H9 (cell line): ENCODE data around the gene HYAL3. TPM values are rescaled to one million over a fixed set of nuclear protein-coding genes. Genes with fewer than 3 reads are reported as not detected.

Experiments used
- DNase-seq: peaks from one replicate; pipeline ENCODE4 v3.0.0-alpha.2; 2017
- H2AFZ ChIP-seq: one replicate; pipeline ENCODE4 v1.6.1; 2013; ENCODE audit warnings: mild to moderate bottlenecking, low read length, control low read depth, moderate library complexity
- H2AK5ac ChIP-seq: 2 replicates; pipeline ENCODE4 v1.6.1; 2013; ENCODE audit warnings: low read length, control low read depth, mixed read lengths; ENCODE audit not compliant: insufficient read length
- H2BK120ac ChIP-seq: one replicate; pipeline ENCODE4 v1.6.1; 2013; ENCODE audit warnings: low read depth, mild to moderate bottlenecking, low read length, control low read depth, inconsistent platforms; ENCODE audit not compliant: poor library complexity, severe bottlenecking
- H2BK12ac ChIP-seq: 2 replicates; pipeline ENCODE4 v1.6.1; 2013; ENCODE audit warnings: low read length, control low read depth, mixed read lengths, low read depth; ENCODE audit not compliant: insufficient read length
- H2BK15ac ChIP-seq: 2 replicates; pipeline ENCODE4 v1.6.1; 2013; ENCODE audit warnings: low read depth, low read length, control low read depth
- H2BK20ac ChIP-seq: one replicate; pipeline ENCODE4 v1.6.1; 2013; ENCODE audit warnings: low read depth, mild to moderate bottlenecking, low read length, control low read depth, inconsistent platforms; ENCODE audit not compliant: poor library complexity, severe bottlenecking
- H2BK5ac ChIP-seq: 2 replicates; pipeline ENCODE4 v1.6.1; 2013; ENCODE audit warnings: low read length, control low read depth, mixed read lengths; ENCODE audit not compliant: insufficient read length
- H3K14ac ChIP-seq: 2 replicates; pipeline ENCODE4 v1.6.1; 2013; ENCODE audit warnings: low read length, control low read depth; ENCODE audit not compliant: insufficient read depth
- H3K18ac ChIP-seq: 2 replicates; pipeline ENCODE4 v1.6.1; 2013; ENCODE audit warnings: low read depth, mild to moderate bottlenecking, mixed read lengths, low read length, control low read depth; ENCODE audit not compliant: insufficient read length
- H3K23ac ChIP-seq: 2 replicates; pipeline ENCODE4 v1.6.1; 2013; ENCODE audit warnings: low read length, control low read depth, mixed read lengths, low read depth; ENCODE audit not compliant: insufficient read length
- H3K23me2 ChIP-seq: 2 replicates; pipeline ENCODE4 v1.6.1; 2013; ENCODE audit warnings: low read depth, mild to moderate bottlenecking, mixed read lengths, low read length, control low read depth; ENCODE audit not compliant: insufficient read length, poor library complexity, severe bottlenecking
- H3K27ac ChIP-seq: 2 replicates; pipeline ENCODE4 v1.5.1; 2013; ENCODE audit warnings: low read length, control low read depth, mixed read lengths, low read depth; ENCODE audit not compliant: insufficient read length
- H3K27me3 ChIP-seq: 2 replicates; pipeline ENCODE4 v1.6.1; 2013; ENCODE audit warnings: low read length, control low read depth, inconsistent platforms; ENCODE audit not compliant: insufficient read depth
- H3K4ac ChIP-seq: 2 replicates; pipeline ENCODE4 v1.6.1; 2013; ENCODE audit warnings: low read depth, mild to moderate bottlenecking, control low read depth, inconsistent platforms, low read length, moderate library complexity
- H3K4me1 ChIP-seq: 2 replicates; pipeline ENCODE4 v1.6.1; 2013; ENCODE audit warnings: low read length, control low read depth, inconsistent platforms; ENCODE audit not compliant: insufficient read depth
- H3K4me2 ChIP-seq: 2 replicates; pipeline ENCODE4 v1.6.1; 2013; ENCODE audit warnings: low read length, control low read depth, mixed read lengths; ENCODE audit not compliant: insufficient read length, insufficient read depth
- H3K56ac ChIP-seq: 2 replicates; pipeline ENCODE4 v1.6.1; 2013; ENCODE audit warnings: low read depth, mild to moderate bottlenecking, mixed read lengths, low read length, control low read depth; ENCODE audit not compliant: insufficient read length
- H3K79me1 ChIP-seq: 2 replicates; pipeline ENCODE4 v1.6.1; 2013; ENCODE audit warnings: low read depth, mild to moderate bottlenecking, moderate library complexity, low read length, control low read depth, inconsistent platforms; ENCODE audit not compliant: insufficient read depth, poor library complexity, severe bottlenecking
- H3K79me2 ChIP-seq: 2 replicates; pipeline ENCODE4 v1.6.1; 2013; ENCODE audit warnings: low read length, control low read depth, inconsistent platforms; ENCODE audit not compliant: insufficient read depth
- H3K9ac ChIP-seq: 2 replicates; pipeline ENCODE4 v1.6.1; 2013; ENCODE audit warnings: low read length, control low read depth, mixed read lengths; ENCODE audit not compliant: insufficient read length; ENCODE audit errors: extremely low read depth
- H3K9me3 ChIP-seq: one replicate; pipeline ENCODE4 v1.6.1; 2013; ENCODE audit warnings: low read depth, low read length, inconsistent platforms; ENCODE audit not compliant: control insufficient read depth
- H3T11ph ChIP-seq: one replicate; pipeline ENCODE4 v1.6.1; 2013; ENCODE audit warnings: mild to moderate bottlenecking, low read length, control low read depth, inconsistent platforms
- H4K20me1 ChIP-seq: one replicate; pipeline ENCODE4 v1.6.1; 2013; ENCODE audit not compliant: control insufficient read depth, insufficient read length, insufficient read depth
- H4K5ac ChIP-seq: 2 replicates; pipeline ENCODE4 v1.6.1; 2013; ENCODE audit warnings: low read depth, mild to moderate bottlenecking, mixed read lengths, low read length, control low read depth; ENCODE audit not compliant: insufficient read length
- H4K8ac ChIP-seq: replicated peaks from 2 replicates; pipeline ENCODE4 v1.6.1; 2013; ENCODE audit warnings: low read length, control low read depth, mixed read lengths, low read depth; ENCODE audit not compliant: insufficient read length
- H4K91ac ChIP-seq: 2 replicates; pipeline ENCODE4 v1.6.1; 2013; ENCODE audit warnings: low read depth, mild to moderate bottlenecking, moderate library complexity, mixed read lengths, low read length, control low read depth; ENCODE audit not compliant: insufficient read length
- H3K27ac Mint-ChIP-seq, 3 experiments: 2 replicates in 2 of 3; 3 replicates in 1 of 3; pipeline ENCODE4 v1.8.0; 2020 to 2021; ENCODE audit warnings: mixed read lengths in 3 of 3, mild to moderate bottlenecking in 1 of 3, moderate library complexity in 1 of 3
- H3K27me3 Mint-ChIP-seq: 2 replicates; pipeline ENCODE4 v1.8.0; 2021; ENCODE audit warnings: low read depth, mild to moderate bottlenecking, moderate library complexity, mixed read lengths
- H3K36me3 Mint-ChIP-seq, 3 experiments: 2 replicates in 2 of 3; 3 replicates in 1 of 3; pipeline ENCODE4 v1.8.0; 2020 to 2021; ENCODE audit warnings: low read depth in 3 of 3, mixed read lengths in 3 of 3; ENCODE audit not compliant: insufficient read depth in 1 of 3
- H3K4me1 Mint-ChIP-seq, 2 experiments: 2 replicates each; pipeline ENCODE4 v1.8.0; 2020; ENCODE audit warnings: mixed read lengths in 2 of 2
- H3K4me3 Mint-ChIP-seq, 2 experiments: 2 replicates in 1 of 2; 3 replicates in 1 of 2; pipeline ENCODE4 v1.8.0; 2020 to 2021; ENCODE audit warnings: mild to moderate bottlenecking in 2 of 2, mixed read lengths in 2 of 2, moderate library complexity in 1 of 2
- H3K9me3 Mint-ChIP-seq, 2 experiments: 2 replicates in 1 of 2; 3 replicates in 1 of 2; pipeline ENCODE4 v1.8.0; 2020; ENCODE audit warnings: mild to moderate bottlenecking in 2 of 2, mixed read lengths in 2 of 2, moderate library complexity in 1 of 2
- WGBS: extraction: QIAGEN DNeasy Blood & Tissue Kit; methylation state at CpG from one replicate; pipeline ENCODE4 v1.1.7; 2013; ENCODE audit warnings: missing lambda C conversion rate, low lambda C conversion rate, mixed read lengths; ENCODE audit not compliant: insufficient read length; ENCODE audit errors: extremely low coverage; 5-methylcytosine and 5-hydroxymethylcytosine counted together
- total RNA-seq: library from RNA; stranded (reverse); gene quantifications from 2 replicates; pipeline ENCODE4 v1.2.1, GENCODE V29; 2021
- TF ChIP-seq, protein P1 (sequence below): fragments of 200-600 bp; sonication (generic); conservative IDR thresholded peaks from 3 replicates; pipeline ENCODE4 v1.8.0; 2021; ENCODE audit warnings: antibody characterized with exemption, mild to moderate bottlenecking

The HYAL3 gene
- total RNA-seq, 1 experiment from 2014 or later = 3.1 TPM

DNA sequence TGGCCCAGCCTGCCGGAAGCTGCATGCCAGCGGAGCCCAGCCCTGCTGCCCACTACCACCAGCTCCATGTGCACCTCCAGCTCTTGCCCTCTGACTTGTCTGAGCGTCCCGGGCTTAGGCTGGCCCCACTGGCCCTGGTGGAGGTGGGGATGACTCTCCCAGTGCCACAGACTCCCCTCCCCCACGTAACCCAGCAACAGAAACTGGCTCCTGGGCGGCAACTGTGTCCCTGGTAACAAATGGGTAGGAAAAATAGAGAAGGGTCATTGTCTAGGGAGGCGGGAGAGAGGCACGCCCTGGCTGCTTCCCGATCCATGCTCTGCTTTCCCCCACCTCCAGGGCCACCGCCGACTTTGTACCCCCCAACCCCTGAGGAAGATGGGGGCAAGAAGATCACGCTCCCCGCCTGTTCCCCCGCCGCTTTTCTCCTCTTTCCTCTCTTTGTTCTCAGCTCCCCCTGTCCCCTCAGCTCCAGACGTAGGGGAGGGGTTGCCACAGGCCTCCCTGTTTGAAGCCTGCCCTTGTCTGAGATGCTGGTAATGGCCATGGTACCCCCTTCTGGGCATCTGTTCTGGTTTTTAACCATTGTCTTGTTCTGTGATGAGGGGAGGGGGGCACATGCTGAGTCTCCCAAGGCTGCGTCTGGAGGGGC is 41.0 kb downstream of the HYAL3 start:
- TF ChIP-seq, protein P1, sequence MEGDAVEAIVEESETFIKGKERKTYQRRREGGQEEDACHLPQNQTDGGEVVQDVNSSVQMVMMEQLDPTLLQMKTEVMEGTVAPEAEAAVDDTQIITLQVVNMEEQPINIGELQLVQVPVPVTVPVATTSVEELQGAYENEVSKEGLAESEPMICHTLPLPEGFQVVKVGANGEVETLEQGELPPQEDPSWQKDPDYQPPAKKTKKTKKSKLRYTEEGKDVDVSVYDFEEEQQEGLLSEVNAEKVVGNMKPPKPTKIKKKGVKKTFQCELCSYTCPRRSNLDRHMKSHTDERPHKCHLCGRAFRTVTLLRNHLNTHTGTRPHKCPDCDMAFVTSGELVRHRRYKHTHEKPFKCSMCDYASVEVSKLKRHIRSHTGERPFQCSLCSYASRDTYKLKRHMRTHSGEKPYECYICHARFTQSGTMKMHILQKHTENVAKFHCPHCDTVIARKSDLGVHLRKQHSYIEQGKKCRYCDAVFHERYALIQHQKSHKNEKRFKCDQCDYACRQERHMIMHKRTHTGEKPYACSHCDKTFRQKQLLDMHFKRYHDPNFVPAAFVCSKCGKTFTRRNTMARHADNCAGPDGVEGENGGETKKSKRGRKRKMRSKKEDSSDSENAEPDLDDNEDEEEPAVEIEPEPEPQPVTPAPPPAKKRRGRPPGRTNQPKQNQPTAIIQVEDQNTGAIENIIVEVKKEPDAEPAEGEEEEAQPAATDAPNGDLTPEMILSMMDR = no peak
- no peak overlapping the region for H4K8ac ChIP-seq

More for the DNA sequence above, 41.0 kb downstream of the HYAL3 start:
- H3K56ac ChIP-seq = no peak overlapping the region
- no peak overlapping the region for H3K4me2 ChIP-seq
- peaks cover 1% of the 10 kb centered on the region; the same call in 1 of the 2 replicates for H3K27me3 Mint-ChIP-seq
- no peaks in the 10 kb centered on the region for H3K79me2 ChIP-seq
- H3K36me3 Mint-ChIP-seq = peaks cover 17 to 38% (median 36%) of the 10 kb centered on the region in 3 experiments; a peak in 6 of 7 replicates
- H3K9ac ChIP-seq = no peak overlapping the region
- H2AFZ ChIP-seq = no peak overlapping the region
- no peaks in the 10 kb centered on the region for H3K9me3 ChIP-seq
- H3K27me3 ChIP-seq = no peaks in the 10 kb centered on the region
- H3K4me1 ChIP-seq = no peaks in the 10 kb centered on the region
- H3K27ac Mint-ChIP-seq = peak overlapping the region in 2 of 3 experiments; percentile 28 to 81; a peak in 1 of 7 replicates
- no peak overlapping the region for H3K18ac ChIP-seq
- H3K27ac ChIP-seq = no peak overlapping the region
- H3K23me2 ChIP-seq = no peaks in the 10 kb centered on the region
- no peak overlapping the region for H4K91ac ChIP-seq
- H2BK20ac ChIP-seq = no peak overlapping the region
- H2AK5ac ChIP-seq = no peak overlapping the region
- H2BK5ac ChIP-seq = no peak overlapping the region
- H3K4ac ChIP-seq = no peak overlapping the region
- no peaks in the 10 kb centered on the region for H3K9me3 Mint-ChIP-seq
- H3K4me1 Mint-ChIP-seq = peaks cover 17 to 39% of the 10 kb centered on the region in 2 experiments
- no peaks in the 10 kb centered on the region for H3K79me1 ChIP-seq
- peaks cover 2% of the 10 kb centered on the region for H4K20me1 ChIP-seq
- no peak overlapping the region for H4K5ac ChIP-seq
- no peak overlapping the region; a peak in 1 of 5 replicates for H3K4me3 Mint-ChIP-seq
- H3K14ac ChIP-seq = no peak overlapping the region
- no peak for DNase-seq
- WGBS = no CpG with 5 or more reads among the region's 17 CpGs
- H2BK120ac ChIP-seq = no peak overlapping the region
- no peak overlapping the region for H2BK15ac ChIP-seq
- H3K23ac ChIP-seq = no peak overlapping the region
- no peak overlapping the region for H2BK12ac ChIP-seq
- H3T11ph ChIP-seq = no peak overlapping the region
